Esophagus squamous epithelium (tissue), 4 donors: ENCODE results near the gene MYO9A.

Experiments used
- CTCF ChIP-seq, 6 experiments: fragments of 450-650 bp in 4 of 6; fragments of 200-600 bp in 2 of 6; sonication (generic) in 2 of 6; IDR thresholded peaks; one replicate each; pipeline ENCODE4 v1.5.1; 2016 to 2019; ENCODE audit warnings: antibody characterized with exemption in 6 of 6, mild to moderate bottlenecking in 4 of 6, moderate library complexity in 4 of 6
- POLR2A ChIP-seq, 4 donors: fragments of 450-650 bp; IDR thresholded peaks; one replicate each; pipeline ENCODE4 v1.6.1; 2017; ENCODE audit warnings: antibody characterized with exemption in 4 of 4, mild to moderate bottlenecking in 4 of 4, moderate library complexity in 3 of 4

GRCh38 chr15:72092006-72092405 lies 25.9 kb downstream of the MYO9A start:
- no peak for TF ChIP-seq CTCF (IDR thresholded peaks at IDR 0.05)
- no peak for TF ChIP-seq POLR2A (IDR thresholded peaks at IDR 0.05)
